IPS-15b (cell line): ENCODE data around the gene MED29.

ENCODE experiments used
- H3K27me3 ChIP-seq: one replicate; pipeline ENCODE4 v1.6.1; 2013; ENCODE audit warnings: low read length; ENCODE audit not compliant: control insufficient read depth, insufficient read depth
- H3K36me3 ChIP-seq: one replicate; pipeline ENCODE4 v1.6.1; 2013; ENCODE audit warnings: low read length; ENCODE audit not compliant: control insufficient read depth, insufficient read depth
- H3K4me1 ChIP-seq: one replicate; pipeline ENCODE4 v1.6.1; 2013; ENCODE audit warnings: mild to moderate bottlenecking, low read length; ENCODE audit not compliant: control insufficient read depth, insufficient read depth
- H3K4me3 ChIP-seq: one replicate; pipeline ENCODE4 v1.5.1; 2013; ENCODE audit warnings: low read depth, low read length
- H3K9ac ChIP-seq: one replicate; pipeline ENCODE4 v1.6.1; 2013; ENCODE audit warnings: low read depth, mild to moderate bottlenecking, low read length
- H3K9me3 ChIP-seq: one replicate; pipeline ENCODE4 v1.6.1; 2013; ENCODE audit warnings: mild to moderate bottlenecking, low read length; ENCODE audit not compliant: control insufficient read depth, insufficient read depth

MED29 gene, protein sequence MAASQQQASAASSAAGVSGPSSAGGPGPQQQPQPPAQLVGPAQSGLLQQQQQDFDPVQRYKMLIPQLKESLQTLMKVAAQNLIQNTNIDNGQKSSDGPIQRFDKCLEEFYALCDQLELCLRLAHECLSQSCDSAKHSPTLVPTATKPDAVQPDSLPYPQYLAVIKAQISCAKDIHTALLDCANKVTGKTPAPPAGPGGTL

GRCh38 chr19:39390751-39391437 lies at the start of gene MED29, which contains the start of gene PAF1:
Gene MED29 (plus strand): TSS chr19:39391378. CDS start chr19:39391423, 45 bp downstream.
Gene PAF1 (minus strand): TSS chr19:39391106. CDS start chr19:39390864, 242 bp downstream.
- Histone ChIP-seq H3K9me3 (no peaks in the 10 kb centered on the region), H3K36me3 (peaks cover 25% of the 10 kb centered on the region), H3K9ac (peak within 1 kb of the TSS; percentile 87), H3K4me1 (peaks cover 2% of the 10 kb centered on the region), H3K4me3 (peak within 1 kb of the TSS; percentile 93), H3K27me3 (no peaks in the 10 kb centered on the region)

- Histone ChIP-seq H3K9me3 (no peaks in the 10 kb centered on the region), H3K4me3 (peak within 1 kb of the TSS; percentile 98), H3K4me1 (peaks cover 3% of the 10 kb centered on the region), H3K27me3 (peaks cover 4% of the 10 kb centered on the region), H3K36me3 (no peaks in the 10 kb centered on the region), H3K9ac (peak within 1 kb of the TSS; percentile 80)
Measured at GRCh38 chr19:39341719-39342604, 49.2 kb upstream of the MED29 start, which contains the start of gene SAMD4B. Gene SAMD4B (plus strand): TSS chr19:39342421. CDS start chr19:39356894, 14,473 bp downstream.

- H3K4me1 ChIP-seq: peaks cover 3% of the 10 kb centered on the region
- no peaks in the 10 kb centered on the region for H3K36me3 ChIP-seq
- H3K27me3 ChIP-seq: peaks cover 4% of the 10 kb centered on the region
- H3K4me3 ChIP-seq: peak overlapping the region; percentile 71
- H3K9me3 ChIP-seq: no peaks in the 10 kb centered on the region
- H3K9ac ChIP-seq: peak overlapping the region; percentile 65
Measured at GRCh38 chr19:39342647-39343305, 48.4 kb upstream of the MED29 start.

GRCh38 chr19:39345956-39346355 lies 45.2 kb upstream of the MED29 start:
- Histone ChIP-seq H3K9ac (no peak overlapping the region), H3K36me3 (no peaks in the 10 kb centered on the region), H3K27me3 (peaks cover 4% of the 10 kb centered on the region), H3K4me3 (no peak overlapping the region), H3K4me1 (no peaks in the 10 kb centered on the region), H3K9me3 (no peaks in the 10 kb centered on the region)

- Histone ChIP-seq H3K27me3 (peaks cover 4% of the 10 kb centered on the region), H3K36me3 (peaks cover 7% of the 10 kb centered on the region), H3K9ac (no peak overlapping the region), H3K4me1 (no peaks in the 10 kb centered on the region), H3K9me3 (no peaks in the 10 kb centered on the region), H3K4me3 (no peak overlapping the region)
Measured at GRCh38 chr19:39347332-39348164, 43.6 kb upstream of the MED29 start.

GRCh38 chr19:39349326-39349725 lies 41.9 kb upstream of the MED29 start:
- no peak overlapping the region for H3K9ac ChIP-seq
- H3K36me3 ChIP-seq: peaks cover 14% of the 10 kb centered on the region
- no peaks in the 10 kb centered on the region for H3K4me1 ChIP-seq
- no peak overlapping the region for H3K4me3 ChIP-seq
- H3K27me3 ChIP-seq: no peaks in the 10 kb centered on the region
- no peaks in the 10 kb centered on the region for H3K9me3 ChIP-seq

DNA sequence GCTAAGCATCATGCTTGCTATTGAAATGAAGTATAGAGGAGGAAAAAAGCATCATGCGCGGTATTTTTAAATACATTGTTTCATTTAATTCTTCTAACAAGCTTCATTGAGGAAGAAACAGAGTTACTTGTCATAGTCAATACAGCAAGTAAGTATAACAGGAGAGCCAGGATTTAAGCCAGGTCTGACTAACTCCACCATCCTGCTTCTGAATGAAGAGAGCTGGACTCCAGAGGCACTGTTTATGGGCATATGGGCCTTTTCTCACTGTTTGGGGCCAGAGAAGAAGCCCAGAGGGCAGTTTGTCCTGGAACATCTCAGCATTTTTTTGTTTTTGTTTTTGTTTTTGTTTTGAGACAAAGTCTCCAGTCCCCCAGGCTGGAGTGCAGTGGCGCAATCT lies 41.0 kb upstream of the MED29 start:
- H3K4me1 ChIP-seq: no peaks in the 10 kb centered on the region
- H3K9ac ChIP-seq: no peak overlapping the region
- no peaks in the 10 kb centered on the region for H3K27me3 ChIP-seq
- H3K36me3 ChIP-seq: peaks cover 16% of the 10 kb centered on the region
- H3K9me3 ChIP-seq: no peaks in the 10 kb centered on the region
- no peak overlapping the region for H3K4me3 ChIP-seq

DNA sequence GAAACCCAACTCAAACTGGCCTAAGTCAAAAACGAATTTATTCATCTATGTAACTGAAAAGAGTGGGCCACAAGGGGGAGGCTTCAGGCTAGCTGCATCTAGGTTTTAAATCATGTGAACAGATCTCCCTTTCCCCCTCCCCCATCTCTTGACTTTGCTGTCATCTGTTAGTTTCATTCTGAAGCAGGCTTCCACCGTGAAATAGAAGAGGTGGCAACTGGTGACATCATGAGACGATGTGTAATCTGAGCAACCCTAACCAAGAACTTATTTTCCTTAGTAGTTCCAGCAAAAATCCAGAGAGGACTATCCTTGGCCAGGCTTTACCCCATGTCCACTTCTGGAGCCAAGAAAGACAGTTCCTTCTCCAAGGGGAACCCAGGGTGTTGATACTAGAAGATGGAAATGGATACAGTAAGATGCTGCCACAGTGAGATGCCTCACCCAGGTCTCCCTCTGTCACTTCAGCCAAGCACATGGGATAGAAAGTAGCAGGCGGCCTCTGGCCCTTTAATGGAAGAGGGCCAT lies 39.6 kb upstream of the MED29 start:
- no peaks in the 10 kb centered on the region for H3K9me3 ChIP-seq
- H3K36me3 ChIP-seq: peaks cover 22% of the 10 kb centered on the region
- no peak overlapping the region for H3K4me3 ChIP-seq
- H3K27me3 ChIP-seq: no peaks in the 10 kb centered on the region
- H3K4me1 ChIP-seq: no peaks in the 10 kb centered on the region
- no peak overlapping the region for H3K9ac ChIP-seq

DNA sequence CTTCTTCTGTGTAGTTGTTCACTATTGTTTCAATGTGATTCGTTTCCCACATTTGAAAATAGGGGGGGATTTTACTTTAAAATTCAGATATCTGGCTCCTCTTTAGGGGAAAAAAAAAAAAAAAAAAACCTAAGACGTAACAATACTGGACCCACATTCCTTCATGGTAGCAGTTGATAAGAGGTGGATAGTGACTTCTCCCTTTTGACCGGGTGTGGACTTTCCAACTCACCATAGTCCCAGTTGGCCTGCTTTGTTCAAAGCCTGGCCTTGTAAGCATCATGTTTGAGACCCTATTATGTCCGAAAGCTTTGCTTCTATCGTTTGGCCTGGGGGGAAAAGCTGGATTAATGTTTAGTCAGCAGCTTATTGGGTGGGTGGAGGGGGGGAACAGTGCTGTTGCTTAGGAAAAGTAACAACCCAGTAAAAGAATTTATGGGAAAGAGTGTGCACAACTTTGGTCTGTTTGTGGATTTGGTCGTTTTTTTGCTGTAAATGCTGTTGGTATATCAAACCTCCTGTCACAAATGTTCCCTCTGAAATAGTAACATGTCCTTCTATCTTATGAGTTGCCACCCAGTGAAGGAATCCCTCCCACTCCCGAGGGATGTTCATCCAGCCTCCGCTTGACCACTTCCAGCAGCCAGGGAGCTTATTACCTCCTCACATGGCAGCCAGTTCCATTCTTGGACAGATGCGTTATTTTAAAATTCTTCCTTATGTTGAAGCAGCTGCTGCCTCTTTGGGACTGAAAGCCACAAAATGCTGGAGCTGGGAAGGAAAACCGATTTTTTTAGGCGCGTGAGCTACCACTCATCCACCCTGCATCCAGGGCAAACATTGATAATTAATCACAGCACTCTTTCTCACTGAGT lies 38.6 kb upstream of the MED29 start:
- H3K36me3 ChIP-seq: peaks cover 30% of the 10 kb centered on the region
- H3K9me3 ChIP-seq: no peaks in the 10 kb centered on the region
- no peak overlapping the region for H3K9ac ChIP-seq
- H3K4me1 ChIP-seq: no peaks in the 10 kb centered on the region
- H3K4me3 ChIP-seq: no peak overlapping the region
- H3K27me3 ChIP-seq: no peaks in the 10 kb centered on the region

DNA sequence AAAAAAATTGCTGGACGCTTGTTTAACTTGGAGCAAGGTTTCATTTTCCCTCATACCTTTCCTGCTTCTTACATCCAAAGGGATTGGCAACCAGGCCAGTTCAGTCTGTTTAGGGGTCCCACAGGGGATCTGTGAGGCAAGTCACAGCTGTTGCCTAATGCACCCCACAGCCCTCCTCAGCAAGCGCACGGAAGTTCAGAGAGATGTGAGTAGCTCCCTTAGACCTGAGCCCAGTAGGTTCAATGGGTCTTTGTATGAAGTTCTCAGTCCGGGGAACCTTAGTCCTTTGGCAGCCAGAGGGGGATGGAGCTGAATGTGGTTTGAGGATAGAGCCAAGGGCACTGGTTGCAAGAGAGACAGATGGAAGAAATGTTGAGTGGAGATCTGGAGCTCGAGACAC lies 35.9 kb upstream of the MED29 start:
- Histone ChIP-seq H3K27me3 (no peaks in the 10 kb centered on the region), H3K4me1 (no peaks in the 10 kb centered on the region), H3K9ac (no peak overlapping the region), H3K9me3 (no peaks in the 10 kb centered on the region), H3K36me3 (peaks cover 43% of the 10 kb centered on the region), H3K4me3 (no peak overlapping the region)
